A673 (cell line): ENCODE results near the gene LAMA2.

Experiments
- CTCF ChIP-seq: fragments of 300-800, 200-600 bp; sonication (generic); conservative IDR thresholded peaks from 2 replicates; pipeline ENCODE4 v1.5.1; 2017; ENCODE audit warnings: low read depth, mild to moderate bottlenecking, antibody characterized with exemption, low read length, moderate library complexity, mixed read lengths
- EZH2 ChIP-seq: fragments of 200-600 bp; sonication (generic); IDR thresholded peaks from 2 replicates; pipeline ENCODE4 v1.6.1; 2017; ENCODE audit warnings: borderline replicate concordance, low read depth, mild to moderate bottlenecking, mixed read lengths, antibody characterized with exemption, low read length; ENCODE audit not compliant: poor library complexity, severe bottlenecking

DNA sequence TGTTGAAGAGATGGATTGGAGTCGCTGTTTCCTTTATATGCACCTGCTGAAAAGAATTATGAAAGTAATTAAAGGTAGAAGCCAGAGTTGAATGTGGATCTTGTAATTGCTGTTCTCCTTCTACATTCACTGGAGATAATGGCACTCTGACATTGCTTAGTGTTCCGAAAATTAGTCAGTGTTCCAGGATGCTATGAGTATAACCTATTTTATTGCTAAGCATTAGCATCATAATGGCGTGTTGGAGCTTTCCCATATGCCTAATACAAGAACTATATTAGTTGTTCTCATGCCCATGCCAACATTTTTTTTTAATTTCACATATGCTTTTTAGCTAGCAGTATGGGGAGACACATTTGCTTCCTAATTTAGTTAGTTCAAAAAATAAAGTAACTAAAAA lies 590.6 kb downstream of the LAMA2 start:
- TF ChIP-seq CTCF (no peak), EZH2 (no peak)
